PC-9 (cell line): ENCODE results near the gene C3orf18. TPM values are rescaled to one million over a fixed set of nuclear protein-coding genes. Genes with fewer than 3 reads are reported as not detected.

Experiments used
- BruUV-seq: library from RNA; stranded (reverse); fragments of 400-500 nt; replicated peaks from 2 replicates; lab custom pipeline; 2021; lab: Mats Ljungman, UMichigan
- CTCF ChIA-PET: fragments of 300-600 bp; sonication (Branson Sonifier 250); formaldehyde crosslinking; loops from one replicate; lab custom pipeline; 2022; ENCODE audit warnings: antibody characterized with exemption; lab: Charles Lee
- POLR2A ChIA-PET: fragments of 300-600 bp; sonication (Branson Sonifier 250); formaldehyde crosslinking; loops from one replicate; lab custom pipeline; 2022; ENCODE audit warnings: antibody characterized with exemption; ENCODE audit not compliant: unreplicated experiment; lab: Charles Lee
- DNase-seq, 2 experiments: peaks; one replicate each; pipeline versions ENCODE4 v3.0.0 to v3.0.0-alpha.2; 2015 to 2022; ENCODE audit warnings: mixed read lengths in 1 of 2
- H2AFZ ChIP-seq: fragments of 200-600 bp; sonication (generic); 2 replicates; pipeline ENCODE4 v1.8.1; 2017; ENCODE audit warnings: antibody characterized with exemption
- H3F3A ChIP-seq: fragments of 200-600 bp; sonication (generic); 2 replicates; pipeline ENCODE4 v1.8.1; 2017; ENCODE audit warnings: antibody characterized with exemption, mild to moderate bottlenecking, low read depth; ENCODE audit not compliant: insufficient read depth
- H3K27ac ChIP-seq: fragments of 200-600 bp; sonication (generic); 2 replicates; pipeline ENCODE4 v1.6.1; 2016; ENCODE audit warnings: mixed run types
- H3K27me3 ChIP-seq: fragments of 200-600 bp; sonication (generic); 2 replicates; pipeline ENCODE4 v1.6.1; 2016; ENCODE audit warnings: low read depth, mixed run types; ENCODE audit not compliant: insufficient read depth
- H3K36me3 ChIP-seq: fragments of 200-600 bp; sonication (generic); 2 replicates; pipeline ENCODE4 v1.6.1; 2016; ENCODE audit warnings: low read depth, mixed run types
- H3K4me1 ChIP-seq: fragments of 200-600 bp; sonication (generic); replicated peaks from 2 replicates; pipeline ENCODE4 v1.6.1; 2016; ENCODE audit warnings: mixed run types; ENCODE audit not compliant: insufficient read depth
- H3K4me2 ChIP-seq: fragments of 200-600 bp; sonication (generic); 2 replicates; pipeline ENCODE4 v1.6.1; 2017; ENCODE audit warnings: mixed run types
- H3K4me3 ChIP-seq: fragments of 200-600 bp; sonication (generic); 2 replicates; pipeline ENCODE4 v1.6.1; 2016; ENCODE audit warnings: mixed run types
- H3K79me2 ChIP-seq: fragments of 200-600 bp; sonication (generic); 2 replicates; pipeline ENCODE4 v1.6.1; 2017; ENCODE audit warnings: low read depth, mixed run types
- H3K9me2 ChIP-seq: fragments of 200-600 bp; sonication (generic); 2 replicates; pipeline ENCODE4 v1.8.1; 2017; ENCODE audit warnings: mild to moderate bottlenecking; ENCODE audit not compliant: insufficient read depth
- H3K9me3 ChIP-seq: fragments of 200-600 bp; sonication (generic); 2 replicates; pipeline ENCODE4 v1.8.1; 2016; ENCODE audit warnings: low read depth; ENCODE audit not compliant: insufficient read depth
- H4K20me1 ChIP-seq: fragments of 200-600 bp; sonication (generic); 2 replicates; pipeline ENCODE4 v1.8.1; 2017; ENCODE audit not compliant: insufficient read depth
- CTCF ChIP-seq: fragments of 200-600 bp; sonication (generic); conservative IDR thresholded peaks from 2 replicates; pipeline ENCODE4 v1.6.1; 2017; ENCODE audit warnings: mixed run types, antibody characterized with exemption, mild to moderate bottlenecking, moderate library complexity
- EZH2 ChIP-seq: fragments of 200-600 bp; sonication (generic); IDR thresholded peaks from 2 replicates; pipeline ENCODE4 v1.8.0; 2017; ENCODE audit warnings: antibody characterized with exemption, low read depth
- intact Hi-C: fragments of 100-400 bp; cut with micrococcal nuclease; formaldehyde crosslinking; loops from one replicate; pipeline ENCODE4 v1.10.0; 2022; ENCODE audit not compliant: unreplicated experiment
- total RNA-seq: library from RNA; stranded (reverse); gene quantifications from 2 replicates; pipeline ENCODE4 v1.2.3, GENCODE V29; 2021

Gene C3orf18
- total RNA-seq, 1 experiment from 2014 or later = 7.5 TPM

GRCh38 chr3:50586763-50587070 is 19.2 kb upstream of the C3orf18 start:
- H3F3A ChIP-seq = no peaks in the 10 kb centered on the region
- no peaks in the 10 kb centered on the region for H3K36me3 ChIP-seq
- ChIA-PET CTCF (no interaction called here), POLR2A (no interaction called here)
- intact Hi-C loops = no loop called here
- no peak for DNase-seq
- no peaks in the 10 kb centered on the region for H4K20me1 ChIP-seq
- H3K27ac ChIP-seq = no peak overlapping the region
- TF ChIP-seq EZH2 = no peak
- no peak for TF ChIP-seq CTCF
- no TSS peak for BruUV-seq
- no peaks in the 10 kb centered on the region for H3K4me1 ChIP-seq
- no peak overlapping the region for H2AFZ ChIP-seq
- no peak overlapping the region for H3K4me2 ChIP-seq
- no peak overlapping the region for H3K4me3 ChIP-seq
- H3K27me3 ChIP-seq = no peaks in the 10 kb centered on the region
- no peaks in the 10 kb centered on the region for H3K9me3 ChIP-seq
- H3K9me2 ChIP-seq = no peaks in the 10 kb centered on the region
- no peaks in the 10 kb centered on the region for H3K79me2 ChIP-seq

GRCh38 chr3:50585919-50586762 is 18.6 kb upstream of the C3orf18 start:
- H3K27me3 ChIP-seq = no peaks in the 10 kb centered on the region
- no peaks in the 10 kb centered on the region for H3F3A ChIP-seq
- no peaks in the 10 kb centered on the region for H3K36me3 ChIP-seq
- H3K9me3 ChIP-seq = no peaks in the 10 kb centered on the region
- TF ChIP-seq EZH2 (no peak), CTCF (no peak)
- BruUV-seq = no TSS peak
- H2AFZ ChIP-seq = no peak overlapping the region
- H3K4me3 ChIP-seq = no peak overlapping the region
- ChIA-PET POLR2A (interaction anchor here (0.5 to 0.7 kb wide), 2 partner anchors 30 to 1562 kb away, joined by 3 to 4 read pairs; no protein-coding TSS in a partner anchor), CTCF (no interaction called here)
- DNase-seq = peak in 1 of 2 experiments; percentile 9
- intact Hi-C loops = no loop called here
- H3K9me2 ChIP-seq = no peaks in the 10 kb centered on the region
- no peak overlapping the region for H3K4me2 ChIP-seq
- no peak overlapping the region for H3K27ac ChIP-seq
- H3K4me1 ChIP-seq = no peaks in the 10 kb centered on the region
- H3K79me2 ChIP-seq = no peaks in the 10 kb centered on the region
- H4K20me1 ChIP-seq = no peaks in the 10 kb centered on the region

- Histone ChIP-seq H3F3A (no peaks in the 10 kb centered on the region), H3K79me2 (no peaks in the 10 kb centered on the region), H3K4me2 (no peak overlapping the region), H3K4me1 (no peaks in the 10 kb centered on the region), H3K27ac (no peak overlapping the region), H2AFZ (no peak overlapping the region), H3K9me3 (no peaks in the 10 kb centered on the region), H3K4me3 (no peak overlapping the region), H3K9me2 (no peaks in the 10 kb centered on the region), H3K36me3 (no peaks in the 10 kb centered on the region), H4K20me1 (no peaks in the 10 kb centered on the region), H3K27me3 (no peaks in the 10 kb centered on the region)
- intact Hi-C loops = no loop called here
- TF ChIP-seq CTCF (no peak), EZH2 (no peak)
- peak in 1 of 2 experiments; percentile 11 for DNase-seq
- ChIA-PET CTCF (no interaction called here), POLR2A (no interaction called here)
- no TSS peak for BruUV-seq
These were observed 16.8 kb upstream of the C3orf18 start for GRCh38 chr3:50584391-50584790.
